Bronchial epithelial cell (primary cell): ENCODE results near the gene NUP93. TPM values are rescaled to one million over a fixed set of nuclear protein-coding genes. Genes with fewer than 3 reads are reported as not detected.

ENCODE experiments used
- DNase-seq: peaks from one replicate; pipeline ENCODE4 v3.0.0-alpha.2; 2010; ENCODE audit warnings: low read depth
- FAIRE-seq: peaks from 2 replicates; lab custom pipeline; 2011; peaks lifted over from hg19 to GRCh38; lab: Jason Lieb, UNC
- H3K27me3 ChIP-seq: 2 replicates; pipeline ENCODE4 v1.5.1; 2011; ENCODE audit warnings: low read length; ENCODE audit not compliant: control insufficient read depth, insufficient read depth
- H3K36me3 ChIP-seq: 2 replicates; pipeline ENCODE4 v1.5.1; 2011; ENCODE audit warnings: low read length; ENCODE audit not compliant: control insufficient read depth, insufficient read depth
- H3K4me3 ChIP-seq: 2 replicates; pipeline ENCODE4 v1.5.1; 2011; ENCODE audit warnings: mild to moderate bottlenecking, low read depth, low read length, control low read depth
- CTCF ChIP-seq: IDR thresholded peaks from 2 replicates; pipeline ENCODE4 v1.5.1; 2011; ENCODE audit warnings: mild to moderate bottlenecking, moderate library complexity, low read length, control low read depth, inconsistent platforms; ENCODE audit not compliant: insufficient read depth, severe bottlenecking
- total RNA-seq: library from RNA; depleted of rRNA; stranded (reverse); fragments of >200 nt; gene quantifications from 2 replicates; pipeline ENCODE4 v1.2.1, GENCODE V29; 2014

Gene NUP93
- total RNA-seq, 1 donor from 2014 or later: 47.4 TPM

- no peak for FAIRE-seq
- no peaks in the 10 kb centered on the region for H3K36me3 ChIP-seq
- no peak for DNase-seq
- peaks cover 4% of the 10 kb centered on the region for H3K27me3 ChIP-seq
- TF ChIP-seq CTCF: no peak
- H3K4me3 ChIP-seq: no peak overlapping the region
Measured at GRCh38 chr16:56892705-56893104, 162.8 kb downstream of the NUP93 start.

- H3K27me3 ChIP-seq: peaks cover 4% of the 10 kb centered on the region
- DNase-seq (no peak), FAIRE-seq (no peak)
- no peak for TF ChIP-seq CTCF
- no peaks in the 10 kb centered on the region for H3K36me3 ChIP-seq
- no peak overlapping the region for H3K4me3 ChIP-seq
Measured at GRCh38 chr16:56894331-56894917, 164.5 kb downstream of the NUP93 start.

GRCh38 chr16:56895813-56896212, 165.9 kb downstream of the NUP93 start:
- TF ChIP-seq CTCF: no peak
- Histone ChIP-seq H3K36me3 (no peaks in the 10 kb centered on the region), H3K27me3 (peaks cover 5% of the 10 kb centered on the region), H3K4me3 (no peak overlapping the region)
- FAIRE-seq (no peak), DNase-seq (no peak)

GRCh38 chr16:56896244-56896643, 166.3 kb downstream of the NUP93 start:
- TF ChIP-seq CTCF: no peak
- FAIRE-seq (no peak), DNase-seq (no peak)
- no peaks in the 10 kb centered on the region for H3K36me3 ChIP-seq
- H3K4me3 ChIP-seq: no peak overlapping the region
- peaks cover 5% of the 10 kb centered on the region for H3K27me3 ChIP-seq

- no peak for TF ChIP-seq CTCF
- Histone ChIP-seq H3K4me3 (no peak overlapping the region), H3K36me3 (no peaks in the 10 kb centered on the region), H3K27me3 (peaks cover 5% of the 10 kb centered on the region)
- FAIRE-seq: no peak
- DNase-seq: no peak
Measured at GRCh38 chr16:56897026-56897799, 167.3 kb downstream of the NUP93 start.
